ENCODE results near the gene TFF3.

The TFF3 gene

GRCh38 chr21:42285569-42286245 is 29.5 kb downstream of the TFF3 start:
- no peak for DNase-seq

GRCh38 chr21:42282715-42283114 is 32.5 kb downstream of the TFF3 start:
- DNase-seq = no peak

DNA sequence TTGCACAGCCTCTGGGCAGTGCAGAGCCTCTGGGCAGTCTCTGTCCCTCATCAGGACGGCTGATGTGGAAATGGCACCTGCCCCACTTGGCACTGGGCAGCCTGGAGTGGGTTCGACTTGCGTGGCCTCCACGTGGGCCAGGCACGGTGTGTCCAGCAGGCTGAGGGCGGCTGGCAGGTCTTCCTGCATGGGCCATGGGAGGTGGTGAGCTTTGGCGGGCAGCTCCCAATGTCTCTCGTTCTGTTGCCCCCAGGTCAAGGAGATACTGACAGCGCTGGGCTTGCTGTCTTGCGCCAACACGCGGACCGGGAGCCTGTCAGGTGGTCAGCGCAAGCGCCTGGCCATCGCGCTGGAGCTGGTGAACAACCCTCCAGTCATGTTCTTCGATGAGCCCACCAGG is 33.2 kb downstream of the TFF3 start:
- DNase-seq = no peak

GRCh38 chr21:42281181-42281680 is 34.0 kb downstream of the TFF3 start:
- no peak for DNase-seq

DNA sequence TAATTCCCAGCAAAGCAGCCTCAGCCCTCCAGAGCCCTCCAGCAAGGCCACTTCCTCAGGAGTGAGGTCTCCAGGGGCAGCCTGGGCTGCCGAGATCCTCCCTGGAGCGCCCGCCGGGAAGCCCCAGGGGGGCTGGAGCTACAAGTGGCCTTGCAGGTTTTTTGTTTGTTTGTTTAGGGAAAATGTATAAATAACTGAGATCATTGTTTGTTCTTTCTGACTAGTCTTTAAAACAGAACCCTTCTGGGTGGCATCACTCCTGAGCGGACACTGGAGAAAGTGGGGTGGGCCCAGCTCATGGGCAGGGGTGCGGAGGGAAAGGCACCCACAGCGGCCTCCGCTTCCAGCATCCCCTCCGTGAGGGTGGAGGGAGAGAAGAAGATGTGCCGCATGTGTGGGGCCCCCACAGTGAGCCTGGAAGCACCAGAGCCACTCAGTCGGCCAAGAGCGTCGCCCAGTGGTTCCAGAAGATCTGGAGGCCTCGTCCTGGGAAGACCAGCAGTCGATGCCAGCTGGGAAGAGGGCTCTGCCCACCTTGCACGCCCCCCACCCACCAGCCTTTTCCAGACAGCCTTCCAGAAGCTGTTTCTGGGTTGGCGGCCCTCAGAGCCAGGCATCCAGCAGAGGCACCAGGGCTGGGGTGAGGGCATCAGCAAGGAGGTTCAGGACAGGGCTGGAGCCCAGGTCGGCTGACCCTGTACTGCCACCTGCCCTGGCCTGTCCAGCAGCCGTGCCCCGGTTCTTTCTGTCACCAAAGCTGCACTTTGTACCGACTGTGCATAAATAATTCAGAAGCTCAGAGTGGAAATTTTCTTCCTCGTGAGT is 34.6 kb downstream of the TFF3 start:
- no peak for DNase-seq

DNA sequence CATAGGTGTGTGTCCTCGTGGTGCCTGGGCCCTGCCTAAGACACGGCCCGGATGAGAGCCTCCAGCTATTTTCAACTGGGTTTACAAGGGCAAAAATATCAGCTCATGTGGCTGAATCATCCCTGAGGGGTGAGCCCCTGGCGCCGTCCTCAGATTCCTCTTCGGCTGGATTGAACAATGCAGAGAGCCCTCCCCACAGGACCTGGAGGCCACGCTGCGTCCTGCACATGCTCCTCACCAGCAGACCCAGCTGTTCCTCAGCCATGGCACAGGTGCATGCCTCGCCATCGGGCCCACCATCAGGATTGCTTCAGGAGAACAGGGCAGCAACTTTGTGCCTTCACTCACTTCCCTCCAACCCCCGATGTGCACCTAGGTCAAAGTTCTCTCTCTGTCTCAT is 35.3 kb downstream of the TFF3 start:
- no peak for DNase-seq

- DNase-seq = no peak
These were observed 35.8 kb downstream of the TFF3 start for GRCh38 chr21:42279341-42279871.

GRCh38 chr21:42278451-42279149 is 36.6 kb downstream of the TFF3 start:
- no peak for DNase-seq

DNA sequence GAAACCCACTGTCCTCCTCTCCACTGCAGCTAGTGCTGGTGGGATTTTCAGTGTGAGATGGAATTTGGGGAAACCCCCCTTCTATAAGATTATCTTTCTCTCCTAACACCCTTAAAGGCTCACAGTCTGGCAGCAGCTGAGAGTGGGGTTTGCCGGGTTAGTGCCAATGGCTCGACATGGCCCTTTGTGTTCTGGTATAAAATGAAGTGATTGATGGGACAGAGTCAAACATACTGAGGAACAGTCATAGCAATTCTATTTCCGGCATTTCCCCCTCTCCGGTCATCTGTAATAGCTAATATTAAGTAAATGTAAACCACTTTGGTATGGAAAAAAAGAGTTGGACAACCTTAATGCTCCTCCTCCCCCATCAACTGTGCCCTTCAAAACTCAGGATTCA is 37.6 kb downstream of the TFF3 start:
- DNase-seq = no peak

DNA sequence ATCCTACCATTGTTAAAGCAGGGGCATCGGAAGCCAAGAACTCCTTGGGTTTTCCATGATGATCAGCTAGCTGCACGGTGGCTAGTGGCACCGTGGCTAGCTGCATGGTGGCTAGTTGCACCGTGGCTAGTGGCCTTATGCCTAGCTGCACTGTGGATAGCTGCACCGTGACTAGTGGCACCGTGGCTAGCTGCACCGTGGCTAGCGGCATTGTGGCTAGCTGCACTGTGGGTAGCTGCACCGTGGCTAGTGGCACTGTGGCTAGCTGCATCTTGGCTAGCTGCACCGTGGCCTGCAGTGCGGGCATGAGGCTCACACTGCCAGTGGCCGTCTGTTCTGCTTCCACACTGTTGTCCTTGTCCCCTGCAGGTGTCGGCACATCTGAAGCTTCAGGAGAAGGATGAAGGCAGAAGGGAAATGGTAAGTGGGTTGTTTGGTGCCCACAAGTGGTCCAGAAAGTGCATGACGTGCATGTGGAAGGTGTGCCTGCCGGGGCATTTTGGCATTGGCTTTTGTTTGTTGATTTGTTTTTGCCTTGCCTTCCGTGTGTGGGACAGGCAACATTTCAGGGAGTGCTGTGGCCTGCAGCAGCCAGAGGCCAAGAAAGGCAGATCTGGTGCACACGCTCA is 38.6 kb downstream of the TFF3 start:
- no peak for DNase-seq

DNA sequence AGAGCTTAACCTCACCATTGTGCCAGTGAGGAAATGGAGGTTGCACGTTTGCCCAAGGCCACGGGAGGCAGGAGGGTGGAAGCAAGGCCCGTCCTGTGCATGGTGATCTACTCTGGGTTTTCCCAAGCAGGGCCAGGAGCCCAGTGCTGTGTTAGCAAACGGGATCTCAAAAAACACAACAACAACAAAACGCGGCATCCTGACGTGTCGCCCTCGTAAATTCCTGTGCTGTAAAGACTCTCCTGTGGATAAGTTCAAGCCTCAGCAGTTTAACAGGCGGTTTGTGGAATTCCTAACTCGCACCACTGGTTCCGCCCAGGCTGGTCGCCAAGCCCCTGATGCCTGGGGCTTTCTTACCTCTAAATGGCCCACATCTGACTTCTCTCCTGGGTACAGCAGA is 39.1 kb downstream of the TFF3 start:
- DNase-seq = no peak

DNA sequence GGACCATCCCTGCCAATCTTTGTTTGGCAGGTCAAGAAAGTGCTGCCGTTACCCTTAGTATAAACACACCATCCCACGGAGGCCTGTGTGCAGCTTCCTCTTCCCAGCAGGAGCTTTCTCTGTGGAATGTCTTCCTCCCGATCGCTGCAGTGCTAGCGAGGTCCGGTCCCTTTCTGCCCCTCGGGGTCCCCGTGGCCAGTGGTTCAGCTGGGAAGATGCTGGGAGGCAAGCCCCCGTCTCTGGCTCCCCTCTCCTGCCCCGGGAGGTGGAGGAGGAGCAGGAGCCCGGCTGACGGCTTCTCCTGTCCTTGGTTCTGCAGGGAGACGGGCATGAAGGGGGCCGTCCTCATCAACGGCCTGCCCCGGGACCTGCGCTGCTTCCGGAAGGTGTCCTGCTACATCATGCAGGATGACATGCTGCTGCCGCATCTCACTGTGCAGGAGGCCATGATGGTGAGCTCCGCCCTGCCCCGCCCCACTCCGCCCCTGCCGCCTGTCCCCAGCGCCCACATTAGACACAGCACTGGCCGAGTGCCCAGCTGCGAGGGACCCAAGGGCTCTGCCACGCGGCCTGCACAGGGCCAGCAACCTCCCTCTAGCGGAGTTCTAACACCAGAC is 42.1 kb downstream of the TFF3 start:
- no peak for DNase-seq

DNA sequence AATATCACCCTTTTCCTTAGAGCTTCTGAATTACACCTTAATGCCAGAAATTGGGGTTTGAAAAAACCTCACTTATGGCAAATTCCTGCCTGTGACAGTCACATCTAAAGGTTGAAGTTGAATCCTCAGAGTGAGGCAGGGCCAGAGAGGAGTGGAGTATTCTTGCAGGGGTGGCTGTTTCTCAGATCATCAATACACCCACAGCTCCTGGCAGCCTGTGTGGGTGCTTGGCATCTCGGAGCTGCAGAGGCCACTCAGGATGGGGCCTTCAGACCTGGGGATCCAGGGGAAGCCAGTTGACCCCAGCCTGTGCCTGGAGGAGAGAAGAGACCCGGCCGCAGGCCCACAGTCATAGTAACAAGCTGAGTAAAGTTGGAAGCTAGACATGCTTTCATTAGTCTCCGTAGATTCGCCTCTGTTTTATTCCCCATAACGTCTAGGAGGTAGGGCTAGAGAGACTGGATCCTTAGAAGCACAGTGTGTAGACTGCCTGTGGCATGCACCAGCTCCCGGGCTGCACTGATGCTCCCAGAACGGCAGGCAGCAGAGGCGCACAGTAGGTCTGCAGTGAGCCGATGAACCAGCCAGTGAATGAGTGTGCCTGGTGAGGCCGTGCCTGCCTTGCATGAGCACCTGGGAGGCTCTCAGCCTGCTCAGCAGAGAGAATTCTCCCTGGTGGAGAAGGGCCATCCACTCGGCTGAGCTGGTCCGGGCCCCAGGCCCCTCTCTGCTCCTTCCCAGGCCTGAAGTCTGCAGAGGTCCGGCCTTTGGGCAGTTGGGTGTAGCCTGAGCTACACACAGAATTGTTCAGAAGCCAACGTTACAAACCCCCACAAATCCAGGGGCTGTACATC is 42.9 kb downstream of the TFF3 start:
- no peak for DNase-seq

DNA sequence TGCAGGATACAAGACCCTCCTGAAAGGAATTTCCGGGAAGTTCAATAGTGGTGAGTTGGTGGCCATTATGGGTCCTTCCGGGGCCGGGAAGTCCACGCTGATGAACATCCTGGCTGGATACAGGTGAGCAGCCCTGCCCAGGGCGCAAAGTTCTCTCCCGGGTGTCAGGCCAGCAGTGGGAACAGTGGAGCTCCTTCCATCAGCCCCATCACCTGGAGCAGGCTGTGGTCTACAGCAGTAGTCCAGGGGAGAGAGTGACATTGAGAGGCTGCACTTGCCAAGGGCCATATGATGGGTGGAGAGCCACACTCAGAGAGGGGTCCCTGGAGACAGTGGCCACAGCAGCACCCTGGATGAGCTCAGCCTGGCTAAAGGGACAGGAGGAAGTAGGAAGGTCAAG is 44.1 kb downstream of the TFF3 start:
- no peak for DNase-seq

DNA sequence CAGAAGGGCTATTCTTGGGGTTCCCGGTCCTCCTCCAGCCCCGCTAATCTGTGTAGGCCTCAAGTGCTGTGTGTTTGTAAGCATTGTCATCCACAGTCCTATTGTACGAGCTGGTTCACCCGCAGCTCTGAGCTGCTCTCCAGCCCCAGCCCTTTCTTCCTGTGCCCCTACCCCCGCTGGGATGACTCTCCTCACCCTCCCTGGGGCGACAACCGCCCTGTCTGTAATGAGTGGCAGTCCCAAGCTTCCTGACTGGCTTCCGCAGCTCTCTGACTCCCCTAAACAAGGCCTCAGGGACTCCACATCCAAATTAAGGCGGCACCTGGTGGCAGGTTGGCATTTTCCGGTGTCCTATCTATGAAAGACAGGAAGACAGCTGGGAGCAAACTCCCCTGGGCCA is 45.8 kb downstream of the TFF3 start:
- no peak for DNase-seq

DNA sequence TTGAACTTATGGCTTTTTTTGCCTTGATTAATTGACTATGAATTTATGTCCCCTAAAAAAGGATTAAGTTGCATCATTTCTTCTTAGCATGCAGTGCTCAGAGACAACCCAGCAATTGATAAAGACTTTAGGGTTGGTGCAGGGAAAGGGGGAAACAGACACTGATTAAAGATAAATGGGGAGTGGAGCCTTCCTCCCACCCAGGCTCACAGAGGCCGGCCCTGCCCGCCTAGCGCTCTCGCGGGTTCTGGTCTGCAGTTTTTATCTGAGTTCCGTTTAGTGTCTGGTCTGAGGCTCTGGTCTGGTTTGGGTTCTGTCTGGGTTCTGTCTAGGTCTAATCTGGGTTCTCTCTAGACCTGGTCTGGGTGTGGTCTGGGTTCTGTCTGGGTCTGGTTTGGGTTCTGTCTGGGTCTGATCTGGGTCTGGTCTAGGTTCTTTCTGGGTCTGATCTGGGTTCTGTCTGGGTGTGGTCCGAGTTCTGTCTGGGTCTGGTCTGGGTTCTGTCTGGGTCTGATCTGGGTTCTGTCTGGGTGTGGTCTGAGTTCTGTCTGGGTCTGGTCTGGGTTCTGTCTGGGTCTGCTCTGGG is 48.1 kb downstream of the TFF3 start:
- no peak for DNase-seq

GRCh38 chr21:42265231-42265812 is 49.9 kb downstream of the TFF3 start:
- no peak for DNase-seq

DNA sequence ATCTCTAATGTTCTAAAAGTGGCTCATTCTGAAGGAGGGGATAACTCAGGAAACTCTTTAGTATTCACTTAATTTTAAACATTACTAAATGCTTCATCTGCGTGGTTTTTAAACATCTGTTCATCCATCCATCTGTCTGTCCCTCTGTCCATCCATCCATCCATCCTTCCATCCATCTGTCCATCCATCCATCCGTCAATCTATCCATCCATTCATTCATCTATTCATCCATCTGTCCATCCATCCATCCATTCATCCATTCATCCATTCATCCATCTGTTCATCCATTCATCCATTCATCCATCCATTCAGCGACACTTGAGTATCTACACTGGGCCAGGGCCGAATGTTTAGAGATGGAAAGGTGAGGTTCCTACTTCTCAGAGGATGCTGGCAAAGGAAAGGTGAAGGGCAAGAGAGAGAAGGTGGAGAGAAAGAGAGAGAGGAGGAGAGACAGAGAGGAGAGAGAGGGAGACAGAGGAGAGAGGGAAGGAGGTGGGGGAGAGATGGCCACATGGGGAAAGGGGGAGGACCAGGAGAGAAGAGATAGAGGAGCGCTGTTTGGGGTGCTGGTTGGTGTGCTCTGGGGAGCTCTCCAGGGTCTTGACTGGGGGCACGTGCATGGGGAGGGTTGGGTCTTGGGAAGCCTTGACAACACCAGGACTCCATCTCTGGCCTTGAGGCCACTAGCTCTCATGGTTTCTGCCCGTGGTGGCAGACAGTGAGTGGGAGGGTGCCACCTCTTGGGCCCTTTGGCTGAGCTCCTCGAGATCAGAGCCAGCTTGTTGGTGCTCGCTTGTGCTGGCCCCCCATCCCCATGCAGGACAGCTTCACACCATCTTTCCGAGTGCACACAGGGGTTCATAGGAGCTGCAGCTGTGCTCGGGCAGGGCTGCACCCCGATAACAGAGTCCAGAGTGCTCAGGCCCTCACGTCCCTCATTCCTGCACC is 50.7 kb downstream of the TFF3 start:
- no peak for DNase-seq

DNA sequence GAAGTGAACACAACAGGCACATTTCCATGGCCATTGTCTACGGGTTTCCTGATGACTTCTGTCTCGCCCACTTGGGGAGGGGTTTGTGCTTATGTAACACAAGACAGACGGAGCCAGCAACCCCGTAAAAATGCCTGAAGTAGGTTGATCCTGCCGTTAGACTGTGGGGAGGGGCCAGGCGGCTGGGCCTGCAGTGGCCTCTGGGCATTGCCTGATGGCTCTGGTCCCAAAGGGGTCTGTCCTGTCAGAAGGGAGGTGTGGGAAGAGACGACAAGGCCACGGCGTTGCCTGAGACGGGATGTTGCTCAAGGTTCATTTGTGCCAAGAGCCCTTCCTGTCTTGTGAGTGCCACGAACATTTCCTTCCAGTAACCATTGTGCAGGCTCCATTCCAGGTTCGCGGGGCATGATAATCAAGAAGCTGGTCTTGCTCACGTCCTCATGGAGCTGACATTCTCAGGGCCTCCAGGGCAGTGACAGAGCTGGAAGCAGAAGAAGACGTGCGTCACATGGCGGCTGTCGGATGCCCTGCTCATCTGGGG is 51.5 kb downstream of the TFF3 start:
- no peak for DNase-seq

Data from left hindlimb (tissue), 1 donor.